ENCODE results near the gene TMEM121B. TPM values are rescaled to one million over a fixed set of nuclear protein-coding genes. Genes with fewer than 3 reads are reported as not detected.

Gene TMEM121B
- under 1 TPM in 1 of 2 experiments, not detected in 1; 0.12 TPM for total RNA-seq
- polyA plus RNA-seq: not detected

- no peaks in the 10 kb centered on the region for H3K9me3 Mint-ChIP-seq
- H3K36me3 ChIP-seq (ENCODE audit: insufficient read depth, low read length): no peaks in the 10 kb centered on the region
- intact Hi-C loops (cut with micrococcal nuclease): loop anchor here (5.0 kb wide), 1 partner anchor 34 kb away; no protein-coding TSS in a partner anchor
- peaks cover 25 to 39% (median 30%) of the 10 kb centered on the region in 4 donors for H3K4me1 Mint-ChIP-seq
- peak within 1 kb of the TSS in 1 of 7 donors; percentile 23 for H3K27ac Mint-ChIP-seq
- DNase-seq: no peak
- peak within 1 kb of the TSS; percentile 51 to 74 (median 62) for H3K4me3 Mint-ChIP-seq
- peaks cover 8 to 15% of the 10 kb centered on the region in 2 donors for H3K27me3 Mint-ChIP-seq
- no peak within 1 kb of the TSS for H3K27ac ChIP-seq (ENCODE audit: low read depth, low read length)
- H3K4me1 ChIP-seq (ENCODE audit: insufficient read depth, low read length): peaks cover 44% of the 10 kb centered on the region
- H3K4me3 ChIP-seq (ENCODE audit: low read length in 2 of 2): no peak within 1 kb of the TSS
- ChIA-PET POLR2A (ENCODE audit: partially characterized antibody) (interaction anchor here (0.6 kb wide), 1 partner anchor 35 kb away, joined by 3 read pairs; no protein-coding TSS in a partner anchor), CTCF (ENCODE audit: partially characterized antibody) (no interaction called here)
- H3K9me3 ChIP-seq (ENCODE audit: control insufficient read depth in 1 of 2, low read length in 2 of 2): no peaks in the 10 kb centered on the region
- no peaks in the 10 kb centered on the region for H3K36me3 Mint-ChIP-seq
- H3K27me3 ChIP-seq (ENCODE audit: insufficient read depth, low read length): peaks cover 14% of the 10 kb centered on the region
Measured at GRCh38 chr22:17121233-17122195, at the start of gene TMEM121B. Gene TMEM121B, minus strand, starts transcription at chr22:17121360. Its CDS starts 233 bp downstream, at chr22:17121127.

GRCh38 chr22:17167486-17167885 lies 46.3 kb upstream of the TMEM121B start:
- peaks cover 5% of the 10 kb centered on the region for H3K4me1 ChIP-seq (ENCODE audit: insufficient read depth, low read length)
- no peak overlapping the region for H3K4me3 ChIP-seq (ENCODE audit: low read length in 2 of 2)
- H3K36me3 ChIP-seq (ENCODE audit: insufficient read depth, low read length): no peaks in the 10 kb centered on the region
- Mint-ChIP-seq H3K27ac (no peak overlapping the region), H3K9me3 (no peaks in the 10 kb centered on the region), H3K4me1 (peaks cover 2 to 8% (median 5%) of the 10 kb centered on the region in 4 donors), H3K27me3 (no peaks in the 10 kb centered on the region), H3K36me3 (no peaks in the 10 kb centered on the region), H3K4me3 (peak overlapping the region in 1 of 8 donors; percentile 35)
- H3K27ac ChIP-seq (ENCODE audit: low read depth, low read length): no peak overlapping the region
- no peak for DNase-seq
- intact Hi-C loops (cut with micrococcal nuclease): no loop called here
- ChIA-PET CTCF (ENCODE audit: partially characterized antibody) (interaction anchor here (0.6 to 4.5 kb wide), 6 partner anchors 10 to 335 kb away, joined by 3 to 24 read pairs (median 4); no protein-coding TSS in a partner anchor), POLR2A (ENCODE audit: partially characterized antibody) (no interaction called here)
- no peaks in the 10 kb centered on the region for H3K27me3 ChIP-seq (ENCODE audit: insufficient read depth, low read length)
- no peaks in the 10 kb centered on the region for H3K9me3 ChIP-seq (ENCODE audit: control insufficient read depth in 1 of 2, low read length in 2 of 2)

GRCh38 chr22:17164392-17165024 lies 43.3 kb upstream of the TMEM121B start:
- Mint-ChIP-seq H3K36me3 (peaks cover 0 to under 1% of the 10 kb centered on the region in 2 donors), H3K4me3 (no peak overlapping the region), H3K9me3 (no peaks in the 10 kb centered on the region), H3K27ac (peak overlapping the region in 1 of 7 donors; percentile 63), H3K4me1 (peaks cover 5 to 7% (median 7%) of the 10 kb centered on the region in 4 donors), H3K27me3 (no peaks in the 10 kb centered on the region)
- H3K36me3 ChIP-seq (ENCODE audit: insufficient read depth, low read length): no peaks in the 10 kb centered on the region
- POLR2A ChIA-PET (ENCODE audit: partially characterized antibody): no interaction called here
- intact Hi-C loops (cut with micrococcal nuclease): no loop called here
- H3K27ac ChIP-seq (ENCODE audit: low read depth, low read length): no peak overlapping the region
- DNase-seq: no peak
- no peaks in the 10 kb centered on the region for H3K27me3 ChIP-seq (ENCODE audit: insufficient read depth, low read length)
- H3K4me1 ChIP-seq (ENCODE audit: insufficient read depth, low read length): peaks cover 7% of the 10 kb centered on the region
- H3K9me3 ChIP-seq (ENCODE audit: control insufficient read depth in 1 of 2, low read length in 2 of 2): no peaks in the 10 kb centered on the region
- H3K4me3 ChIP-seq (ENCODE audit: low read length in 2 of 2): no peak overlapping the region
- CTCF ChIA-PET (ENCODE audit: partially characterized antibody): interaction anchor here (1.6 kb wide), 1 partner anchor 7 kb away, joined by 8 read pairs; no protein-coding TSS in a partner anchor

- CTCF ChIA-PET (ENCODE audit: partially characterized antibody): interaction anchor here (1.6 to 3.4 kb wide), 2 partner anchors 9 kb away, joined by 8 to 36 read pairs; no protein-coding TSS in a partner anchor
- H3K4me1 ChIP-seq (ENCODE audit: insufficient read depth, low read length): peaks cover 17% of the 10 kb centered on the region
- intact Hi-C loops (cut with micrococcal nuclease): no loop called here
- peaks cover 0 to 1% of the 10 kb centered on the region in 2 donors for H3K36me3 Mint-ChIP-seq
- no peaks in the 10 kb centered on the region for H3K9me3 Mint-ChIP-seq
- H3K27ac ChIP-seq (ENCODE audit: low read depth, low read length): no peak overlapping the region
- no peak for DNase-seq
- peaks cover 5 to 18% (median 14%) of the 10 kb centered on the region in 4 donors for H3K4me1 Mint-ChIP-seq
- no peak overlapping the region for H3K27ac Mint-ChIP-seq
- no peaks in the 10 kb centered on the region for H3K36me3 ChIP-seq (ENCODE audit: insufficient read depth, low read length)
- POLR2A ChIA-PET (ENCODE audit: partially characterized antibody): interaction anchor here (1.3 to 8.1 kb wide), 2 partner anchors 9 to 75 kb away, joined by 5 to 58 read pairs; no protein-coding TSS in a partner anchor
- H3K27me3 ChIP-seq (ENCODE audit: insufficient read depth, low read length): no peaks in the 10 kb centered on the region
- no peak overlapping the region for H3K4me3 ChIP-seq (ENCODE audit: low read length in 2 of 2)
- H3K27me3 Mint-ChIP-seq: no peaks in the 10 kb centered on the region
- no peak overlapping the region for H3K4me3 Mint-ChIP-seq
- no peaks in the 10 kb centered on the region for H3K9me3 ChIP-seq (ENCODE audit: control insufficient read depth in 1 of 2, low read length in 2 of 2)
Measured at GRCh38 chr22:17162731-17163130, 41.6 kb upstream of the TMEM121B start.

GRCh38 chr22:17161991-17162390 lies 40.8 kb upstream of the TMEM121B start:
- ChIA-PET POLR2A (ENCODE audit: partially characterized antibody) (interaction anchor here (0.7 to 8.1 kb wide), 3 partner anchors 10 to 74 kb away, joined by 4 to 58 read pairs (median 5); no protein-coding TSS in a partner anchor), CTCF (ENCODE audit: partially characterized antibody) (interaction anchor here (3.4 kb wide), 1 partner anchor 10 kb away, joined by 36 read pairs; no protein-coding TSS in a partner anchor)
- no peak for DNase-seq
- Histone ChIP-seq H3K4me1 (ENCODE audit: insufficient read depth, low read length) (peaks cover 24% of the 10 kb centered on the region), H3K36me3 (ENCODE audit: insufficient read depth, low read length) (no peaks in the 10 kb centered on the region), H3K4me3 (ENCODE audit: low read length in 2 of 2) (no peak overlapping the region), H3K27ac (ENCODE audit: low read depth, low read length) (no peak overlapping the region), H3K9me3 (ENCODE audit: control insufficient read depth in 1 of 2, low read length in 2 of 2) (no peaks in the 10 kb centered on the region), H3K27me3 (ENCODE audit: insufficient read depth, low read length) (no peaks in the 10 kb centered on the region)
- Mint-ChIP-seq H3K36me3 (peaks cover 0 to 1% of the 10 kb centered on the region in 2 donors), H3K4me3 (no peak overlapping the region), H3K4me1 (peaks cover 8 to 25% (median 17%) of the 10 kb centered on the region in 4 donors), H3K27ac (no peak overlapping the region), H3K27me3 (no peaks in the 10 kb centered on the region), H3K9me3 (no peaks in the 10 kb centered on the region)
- intact Hi-C loops (cut with micrococcal nuclease): no loop called here

- no peaks in the 10 kb centered on the region for H3K27me3 ChIP-seq (ENCODE audit: insufficient read depth, low read length)
- H3K4me3 Mint-ChIP-seq: peak overlapping the region; percentile 82 to 90 (median 88)
- H3K4me1 Mint-ChIP-seq: peaks cover 17 to 47% (median 24%) of the 10 kb centered on the region in 4 donors
- no peaks in the 10 kb centered on the region for H3K9me3 Mint-ChIP-seq
- peaks cover 0 to 6% of the 10 kb centered on the region in 2 donors for H3K36me3 Mint-ChIP-seq
- ChIA-PET POLR2A (ENCODE audit: partially characterized antibody) (interaction anchor here (0.5 to 8.1 kb wide), 9 partner anchors 13 to 344 kb away, joined by 3 to 58 read pairs (median 4); partner anchors contain the start of gene ADA2), CTCF (ENCODE audit: partially characterized antibody) (interaction anchor here (1.7 to 3.4 kb wide), 3 partner anchors 13 to 342 kb away, joined by 3 to 36 read pairs (median 5); no protein-coding TSS in a partner anchor)
- intact Hi-C loops (cut with micrococcal nuclease): loop anchor here (1.0 to 5.0 kb wide), 4 partner anchors 39 to 343 kb away; partner anchors contain the start of genes ADA2 and IL17RA
- H3K36me3 ChIP-seq (ENCODE audit: insufficient read depth, low read length): no peaks in the 10 kb centered on the region
- H3K27ac Mint-ChIP-seq: peak overlapping the region; percentile 72 to 88 (median 85)
- H3K4me3 ChIP-seq (ENCODE audit: low read length in 2 of 2): peak overlapping the region; percentile 52 to 81
- peaks cover 36% of the 10 kb centered on the region for H3K4me1 ChIP-seq (ENCODE audit: insufficient read depth, low read length)
- H3K27ac ChIP-seq (ENCODE audit: low read depth, low read length): peak overlapping the region; percentile 46
- no peaks in the 10 kb centered on the region for H3K9me3 ChIP-seq (ENCODE audit: control insufficient read depth in 1 of 2, low read length in 2 of 2)
- DNase-seq: peak in 1 of 5 donors; percentile 51
- no peaks in the 10 kb centered on the region for H3K27me3 Mint-ChIP-seq
Measured at GRCh38 chr22:17159504-17159951, 38.4 kb upstream of the TMEM121B start.
